ENCODE measurements around the gene HOXB2.

DNA sequence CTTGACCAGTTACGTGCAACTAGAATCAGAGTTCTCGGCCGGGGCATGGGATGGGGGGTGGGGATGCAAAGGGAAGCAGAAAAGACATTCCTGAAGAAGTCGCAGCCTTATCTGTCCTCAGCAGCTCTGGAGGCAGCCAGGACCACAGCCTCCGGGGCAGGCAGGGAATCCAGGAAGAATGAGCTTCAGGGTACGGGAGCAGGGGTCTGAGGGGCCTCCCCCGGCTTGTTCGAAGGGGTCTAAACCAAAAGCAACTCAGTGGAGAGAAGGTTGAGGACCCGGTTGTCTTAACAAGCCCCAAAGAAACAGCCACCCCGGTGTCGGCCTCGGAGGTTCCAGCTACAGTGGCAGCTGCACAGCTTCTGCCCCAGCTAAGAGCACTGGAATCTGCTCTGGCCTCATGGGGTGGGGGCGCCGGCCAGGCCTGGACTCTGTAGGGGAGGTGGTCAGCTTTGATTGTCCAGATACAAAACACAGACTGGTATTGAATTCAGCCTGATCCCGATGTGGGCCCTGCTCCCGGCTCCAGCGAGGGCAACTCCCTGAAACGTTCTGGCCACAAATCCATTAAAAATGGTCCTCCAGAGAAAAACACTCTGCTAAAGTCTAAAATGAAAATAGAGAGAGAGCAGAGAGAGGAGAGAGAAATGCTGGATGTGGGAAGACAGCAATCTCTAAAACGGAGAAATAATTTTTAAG, 25.6 kb upstream of the HOXB2 start:
- TF ChIP-seq EZH2phosphoT487 (IDR thresholded peaks at IDR 0.05; ENCODE audit: borderline replicate concordance): no peak
- TF ChIP-seq, protein P1, sequence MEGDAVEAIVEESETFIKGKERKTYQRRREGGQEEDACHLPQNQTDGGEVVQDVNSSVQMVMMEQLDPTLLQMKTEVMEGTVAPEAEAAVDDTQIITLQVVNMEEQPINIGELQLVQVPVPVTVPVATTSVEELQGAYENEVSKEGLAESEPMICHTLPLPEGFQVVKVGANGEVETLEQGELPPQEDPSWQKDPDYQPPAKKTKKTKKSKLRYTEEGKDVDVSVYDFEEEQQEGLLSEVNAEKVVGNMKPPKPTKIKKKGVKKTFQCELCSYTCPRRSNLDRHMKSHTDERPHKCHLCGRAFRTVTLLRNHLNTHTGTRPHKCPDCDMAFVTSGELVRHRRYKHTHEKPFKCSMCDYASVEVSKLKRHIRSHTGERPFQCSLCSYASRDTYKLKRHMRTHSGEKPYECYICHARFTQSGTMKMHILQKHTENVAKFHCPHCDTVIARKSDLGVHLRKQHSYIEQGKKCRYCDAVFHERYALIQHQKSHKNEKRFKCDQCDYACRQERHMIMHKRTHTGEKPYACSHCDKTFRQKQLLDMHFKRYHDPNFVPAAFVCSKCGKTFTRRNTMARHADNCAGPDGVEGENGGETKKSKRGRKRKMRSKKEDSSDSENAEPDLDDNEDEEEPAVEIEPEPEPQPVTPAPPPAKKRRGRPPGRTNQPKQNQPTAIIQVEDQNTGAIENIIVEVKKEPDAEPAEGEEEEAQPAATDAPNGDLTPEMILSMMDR (conservative IDR thresholded peaks at IDR 0.05; ENCODE audit: low read length): no peak
